NOMO-1 treated with DMSO at 0.1 percent for 48 hours (cell line): ENCODE results near the gene CBX3.
"Not testable (repeated sequence)": the region's sequence is repeated elsewhere in the genome, so short reads cannot be mapped to it uniquely, and the experiment has no call there.

Source experiments
- DNase-seq: peaks from one replicate; lab custom pipeline; 2025; ENCODE audit not compliant: unreplicated experiment; lab: John Stamatoyannopoulos, UW

Gene CBX3

GRCh38 chr7:26201247-26202018, at the start of gene CBX3:
Gene CBX3, plus strand, starts transcription at chr7:26201745. Its CDS starts 1,254 bp downstream, at chr7:26202999.
- DNase-seq = peak; percentile 95

DNA sequence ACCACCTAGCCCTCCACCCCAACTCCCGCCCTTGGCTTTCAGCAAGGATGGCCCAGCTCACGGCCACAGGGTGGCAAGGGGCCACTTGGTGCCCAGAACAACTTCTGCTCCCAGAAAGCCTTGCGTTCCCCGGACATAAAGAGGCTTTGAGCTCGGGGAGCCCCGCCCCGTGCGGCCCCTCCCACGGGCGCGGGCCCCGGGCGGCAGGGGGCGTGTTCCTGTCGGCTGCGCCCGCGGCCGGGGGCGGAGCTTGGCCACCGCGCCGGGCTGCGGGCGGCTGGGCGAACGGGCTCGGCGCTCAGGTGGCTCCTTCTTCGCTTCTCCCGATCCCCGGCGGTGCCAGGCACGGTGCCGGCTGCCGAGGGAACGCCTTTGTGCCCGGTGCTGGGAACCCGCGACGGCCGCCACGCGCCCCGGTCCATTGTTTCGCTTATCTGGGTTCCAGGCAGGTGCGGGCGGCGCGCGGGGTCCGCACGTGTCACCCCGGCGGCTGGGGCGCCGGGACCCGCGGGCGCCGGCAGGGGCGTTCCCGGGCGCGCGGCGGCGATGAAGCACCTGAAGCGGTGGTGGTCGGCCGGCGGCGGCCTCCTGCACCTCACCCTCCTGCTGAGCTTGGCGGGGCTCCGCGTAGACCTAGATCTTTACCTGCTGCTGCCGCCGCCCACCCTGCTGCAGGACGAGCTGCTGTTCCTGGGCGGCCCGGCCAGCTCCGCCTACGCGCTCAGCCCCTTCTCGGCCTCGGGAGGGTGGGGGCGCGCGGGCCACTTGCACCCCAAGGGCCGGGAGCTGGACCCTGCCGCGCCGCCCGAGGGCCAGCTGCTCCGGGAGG, 49.4 kb upstream of the CBX3 start, which contains the start of gene NFE2L3:
NFE2L3 (plus strand) TSS at position 246 of the 829 bp plus-strand sequence; CDS start at position 547, 301 bp downstream.
- peak; percentile 86 for DNase-seq

- DNase-seq = not testable (repeated sequence)
Observed at GRCh38 chr7:26152782-26153240, 48.7 kb upstream of the CBX3 start.

DNA sequence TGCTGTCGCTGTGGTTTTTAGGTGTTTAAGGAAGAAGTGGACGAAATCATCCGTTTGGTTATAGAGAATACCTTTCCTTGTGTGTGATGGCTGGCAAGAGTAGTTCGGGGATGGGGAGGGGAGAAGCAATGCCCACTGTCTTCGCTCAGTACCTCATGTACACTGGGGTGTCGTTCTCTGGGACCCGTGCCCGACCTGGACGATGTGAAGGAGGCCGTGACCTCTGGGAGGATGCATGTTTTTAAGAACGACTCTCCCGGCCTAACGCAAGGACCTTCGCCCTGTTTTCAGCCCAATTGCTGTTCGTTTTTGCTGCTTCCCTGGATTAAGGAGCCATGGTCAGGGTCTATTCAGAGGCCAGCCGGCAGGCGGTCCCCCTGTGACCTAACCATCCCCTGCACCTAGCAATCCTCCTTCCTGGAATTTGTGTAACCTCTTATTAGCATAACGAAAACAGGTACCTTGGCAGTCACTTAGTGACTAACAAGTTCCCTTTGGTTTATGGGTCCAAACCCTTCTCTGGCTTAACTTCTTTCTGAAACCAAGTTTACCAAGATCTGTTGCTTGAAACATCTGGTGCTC, 48.2 kb upstream of the CBX3 start:
- no peak for DNase-seq

- DNase-seq = no peak
Observed at GRCh38 chr7:26153823-26154783, 47.4 kb upstream of the CBX3 start.

DNA sequence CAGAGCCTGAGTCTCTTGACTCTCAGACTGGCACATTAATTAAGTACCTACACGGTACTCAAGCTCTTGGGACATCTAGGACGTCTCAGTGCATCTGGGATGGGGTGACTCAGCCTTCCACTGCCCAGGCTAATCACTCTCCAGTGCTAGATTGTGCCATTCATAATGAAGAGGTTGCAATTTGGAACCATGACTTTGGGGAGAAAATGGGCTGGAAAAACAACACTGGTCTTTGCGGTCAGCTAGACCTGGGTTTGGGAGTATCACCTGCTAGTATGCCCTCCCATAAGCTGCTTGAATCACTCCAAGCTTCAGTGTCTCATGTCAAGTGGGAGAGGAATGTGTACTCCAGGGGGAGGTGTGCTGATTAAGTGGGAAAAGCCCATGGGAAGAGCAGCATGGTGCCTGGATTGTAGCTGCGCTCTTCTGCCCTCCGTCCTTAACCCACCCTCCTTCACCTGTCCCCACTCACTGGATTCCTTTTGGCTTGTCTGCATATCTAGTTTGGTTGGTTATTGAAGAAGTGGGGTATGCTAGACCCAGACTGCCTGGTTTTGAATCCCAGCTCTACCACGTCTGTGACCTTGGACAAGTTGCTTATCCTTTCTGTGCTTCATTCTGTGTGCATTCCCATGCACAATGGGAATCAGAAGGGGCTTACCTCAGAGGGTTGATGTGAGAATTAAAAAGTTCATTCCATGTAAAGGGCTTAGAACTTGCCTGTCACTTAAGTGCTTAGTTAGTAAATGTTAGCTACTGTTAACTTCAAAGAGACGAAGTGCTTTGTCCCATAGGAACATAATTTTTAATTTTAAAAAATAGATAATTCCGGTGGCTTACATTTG, 45.8 kb upstream of the CBX3 start:
- no peak for DNase-seq

DNA sequence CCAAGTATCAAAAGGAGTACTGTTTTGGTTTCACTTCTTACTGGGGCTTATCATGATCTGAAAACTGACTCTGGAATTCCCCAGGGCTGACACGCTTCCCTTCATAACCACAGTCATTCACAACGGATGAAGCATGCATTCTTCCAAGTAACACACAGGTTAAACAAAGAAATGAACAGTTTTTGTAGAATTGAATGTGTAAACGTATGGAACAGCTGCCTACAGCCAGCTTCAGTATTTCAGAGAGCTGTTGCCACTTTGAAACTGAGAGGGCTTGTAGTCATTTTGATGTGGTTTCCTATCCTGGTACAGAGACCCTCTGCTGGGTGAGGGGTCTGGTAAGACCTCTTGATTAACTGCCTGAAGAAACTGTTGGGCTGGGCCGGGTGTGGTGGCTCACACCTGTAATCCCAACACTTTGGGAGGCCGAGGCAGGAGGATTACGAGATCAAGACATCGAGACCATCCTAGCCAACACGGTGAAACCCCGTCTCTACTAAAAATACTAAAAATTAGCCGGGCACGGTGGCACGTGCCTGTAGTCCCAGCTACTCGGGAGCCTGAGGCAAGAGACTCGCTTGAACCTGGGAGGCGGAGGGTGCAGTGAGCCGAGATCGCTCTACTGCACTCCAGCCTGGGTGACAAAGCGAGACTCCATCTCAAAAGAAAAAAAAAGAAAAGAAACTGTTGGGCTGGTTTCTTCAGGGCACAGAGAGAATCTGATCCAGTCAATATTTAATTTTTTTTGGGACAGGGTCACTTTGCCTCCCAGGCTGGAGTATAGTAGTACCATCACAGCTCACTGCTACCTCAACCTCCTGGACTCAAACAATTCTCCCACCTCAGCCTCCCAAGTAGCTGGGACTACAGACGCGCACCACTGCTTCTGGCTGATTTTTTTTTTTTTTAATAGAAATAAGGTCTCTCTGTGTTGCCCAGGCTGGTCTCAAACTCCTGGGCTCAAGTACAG, 44.8 kb upstream of the CBX3 start:
- no peak for DNase-seq

DNA sequence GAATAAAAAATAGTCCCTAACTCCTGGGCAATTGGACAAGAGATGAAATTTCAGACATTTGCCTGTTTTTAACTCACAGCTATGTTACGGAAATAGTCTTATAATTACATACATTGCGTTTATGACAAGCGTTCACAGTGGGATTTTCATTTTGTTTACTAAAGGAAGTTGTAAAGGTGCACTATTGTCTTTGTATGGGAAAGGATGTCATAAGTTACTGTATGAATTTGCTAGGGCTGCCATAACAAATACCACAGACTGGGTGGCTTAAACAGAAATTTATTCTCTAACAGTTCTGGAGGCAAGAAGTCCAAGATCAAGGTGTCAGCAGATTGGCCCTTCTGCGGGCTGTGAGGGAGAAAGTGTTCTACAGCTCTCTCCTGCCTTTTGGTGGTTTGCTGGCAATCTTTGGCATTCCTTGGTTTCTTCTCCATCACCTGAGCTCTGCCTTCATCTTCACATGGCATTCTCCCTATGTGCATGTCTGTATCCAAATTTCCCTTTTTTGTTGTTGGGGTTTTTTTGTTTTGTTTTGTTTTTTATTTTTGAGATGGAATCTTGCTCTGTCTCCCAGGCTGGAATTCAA, 43.9 kb upstream of the CBX3 start:
- DNase-seq = no peak

DNA sequence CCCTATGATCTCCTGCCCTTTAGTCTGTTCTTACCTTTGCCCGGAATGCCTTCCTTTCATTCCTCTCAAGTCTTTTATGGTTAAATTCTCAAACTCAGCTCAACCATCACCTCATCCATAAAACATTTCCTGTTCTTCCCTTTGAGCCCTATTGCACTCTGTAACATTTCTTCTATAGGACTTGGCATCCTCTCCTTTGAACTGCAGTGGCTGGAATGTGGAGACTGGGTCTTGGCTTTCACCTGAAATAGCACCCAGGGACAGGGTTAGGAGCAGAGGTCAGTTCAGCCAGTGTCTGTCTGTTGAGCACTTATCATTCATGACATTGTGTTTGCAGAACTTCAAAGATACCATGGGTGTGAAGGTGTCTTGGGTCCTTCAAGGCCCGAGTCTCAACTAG, 42.3 kb upstream of the CBX3 start:
- DNase-seq = no peak

GRCh38 chr7:26160896-26161295, 40.6 kb upstream of the CBX3 start:
- DNase-seq = no peak

DNA sequence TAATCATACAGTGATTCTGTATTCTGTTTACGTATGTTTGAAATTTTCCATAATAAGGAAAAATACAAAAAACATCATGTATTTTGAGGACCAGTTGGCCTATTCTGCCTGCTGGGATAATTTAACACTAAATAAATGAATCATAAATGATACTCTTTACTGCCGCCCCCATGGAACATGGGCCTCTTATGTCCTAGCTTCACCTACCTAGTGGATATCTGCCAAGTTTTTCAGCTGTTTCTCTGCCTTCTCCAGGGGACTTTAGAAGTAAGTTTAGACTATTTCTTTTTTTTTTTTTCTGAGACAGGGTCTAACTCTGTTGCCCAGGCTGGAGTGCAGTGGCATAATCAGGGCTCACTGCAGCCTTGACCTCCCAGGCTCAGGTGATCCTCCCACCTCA, 39.1 kb upstream of the CBX3 start:
- DNase-seq = no peak

DNA sequence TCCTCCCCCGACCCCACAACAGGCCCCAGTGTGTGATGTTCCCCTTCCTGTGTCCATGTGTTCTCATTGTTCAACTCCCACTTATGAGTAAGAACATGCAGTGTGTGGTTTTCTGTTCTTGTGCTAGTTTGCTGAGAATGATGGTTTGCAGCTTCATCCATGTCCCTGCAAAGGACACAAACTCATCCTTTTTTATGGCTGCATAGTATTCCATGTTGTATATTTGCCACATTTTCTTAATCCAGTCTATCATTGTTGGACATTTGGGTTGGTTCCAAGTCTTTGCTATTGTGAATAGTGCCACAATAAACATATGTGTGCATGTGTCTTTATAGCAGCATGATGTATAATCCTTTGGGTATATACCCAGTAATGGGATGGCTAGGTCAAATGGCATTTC, 37.7 kb upstream of the CBX3 start:
- DNase-seq = not testable (repeated sequence)

DNA sequence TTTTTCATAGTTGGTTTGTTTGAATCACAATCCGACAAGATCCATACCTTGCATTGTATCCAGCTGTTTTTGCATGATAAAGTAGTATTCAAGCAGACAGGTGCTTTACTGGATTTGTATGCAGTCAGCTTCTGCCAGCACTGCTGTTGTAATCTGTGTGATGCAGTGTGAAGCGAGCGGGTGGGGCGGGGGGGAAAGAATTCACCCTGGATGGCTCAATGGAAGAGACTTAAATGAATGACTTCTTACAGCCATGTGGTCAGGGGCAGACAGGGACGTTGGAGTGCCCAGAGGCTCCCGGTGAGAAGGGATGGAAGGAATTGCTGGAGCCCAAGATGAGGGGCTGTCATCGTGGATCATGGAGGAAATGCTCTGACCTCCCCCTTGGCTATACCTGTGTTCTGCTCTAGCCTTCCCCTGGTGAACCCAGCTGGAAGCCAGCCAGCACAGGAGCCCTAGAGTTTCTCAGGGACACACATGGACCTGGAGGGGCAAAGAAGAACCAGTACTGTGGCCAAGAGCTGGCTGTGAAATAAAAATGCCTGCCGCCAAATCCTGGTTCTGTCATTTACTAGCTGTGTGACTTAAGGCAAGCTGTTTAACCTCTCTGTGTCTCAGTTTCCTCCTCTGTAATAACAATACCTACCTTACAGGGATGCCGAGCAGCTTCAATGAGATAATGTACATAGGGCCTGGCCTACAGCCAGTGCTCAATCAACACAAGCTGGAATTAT, 35.4 kb upstream of the CBX3 start:
- DNase-seq = no peak

- peak; percentile 38 for DNase-seq
Observed at GRCh38 chr7:26166684-26167266, 34.8 kb upstream of the CBX3 start.

DNA sequence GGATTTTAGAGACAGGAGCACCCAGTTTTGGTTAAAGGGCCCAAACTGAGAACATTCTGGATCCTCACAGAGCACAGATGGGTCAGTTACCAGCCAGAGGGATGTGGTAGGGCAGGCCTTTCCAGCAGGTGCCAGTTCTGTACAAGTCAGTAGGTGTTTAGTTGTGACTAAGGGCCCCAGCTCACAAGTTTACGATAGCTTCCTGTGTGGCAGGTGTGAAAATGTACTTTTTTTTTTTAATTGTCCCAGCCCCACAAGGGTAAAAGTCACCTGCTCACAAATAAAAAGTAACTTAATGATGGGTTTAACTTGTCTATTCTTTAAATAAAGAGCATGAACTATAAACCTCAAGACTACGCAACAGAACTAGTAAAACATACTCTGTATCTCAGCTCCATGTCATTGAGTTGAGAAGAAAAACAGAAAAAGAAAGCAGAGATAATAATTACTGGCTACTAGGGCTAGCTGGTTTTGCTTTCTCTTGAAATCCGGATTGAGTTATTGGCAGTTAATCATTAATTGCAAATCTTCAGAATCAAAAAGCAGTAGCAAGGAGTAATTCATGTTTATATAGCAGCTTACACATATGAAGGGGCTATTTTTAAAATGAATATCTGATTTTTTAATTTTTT, 34.1 kb upstream of the CBX3 start:
- no peak for DNase-seq

DNA sequence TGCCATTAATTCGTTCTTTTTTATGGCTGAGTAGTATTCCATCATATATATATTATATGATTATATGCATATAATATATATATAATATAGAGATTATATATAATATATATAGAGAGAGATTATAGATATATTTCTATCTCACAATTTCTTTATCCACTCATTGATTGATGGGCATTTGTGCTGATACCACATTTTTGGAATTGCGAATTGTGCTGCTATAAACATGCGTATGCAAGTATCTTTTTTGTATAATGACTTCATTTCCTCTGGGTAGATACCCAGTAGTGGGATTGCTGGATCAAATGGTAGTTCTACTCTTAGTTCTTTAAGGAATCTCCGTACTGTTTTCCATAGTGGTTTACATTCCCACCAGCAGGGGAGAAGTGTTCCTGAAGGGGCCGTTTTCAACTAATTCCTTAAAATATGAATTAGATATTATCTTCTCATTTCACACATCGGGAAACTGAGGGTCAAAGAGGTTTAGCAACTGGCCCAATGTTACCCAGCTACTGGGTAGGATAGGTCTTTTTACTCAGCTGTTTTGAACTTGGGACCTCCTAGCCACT, 33.0 kb upstream of the CBX3 start:
- no peak for DNase-seq
